GM20431 (cell line): Measurements from ENCODE around the gene SFT2D1.

Experiments used
- in situ Hi-C: fragments of 300-500 bp; cut with MseI, MboI; formaldehyde crosslinking; loops from one replicate; pipeline ENCODE4 v1.15.0; 2020; ENCODE audit warnings: low sequenced_read_pairs; ENCODE audit not compliant: unreplicated experiment

The SFT2D1 gene

DNA sequence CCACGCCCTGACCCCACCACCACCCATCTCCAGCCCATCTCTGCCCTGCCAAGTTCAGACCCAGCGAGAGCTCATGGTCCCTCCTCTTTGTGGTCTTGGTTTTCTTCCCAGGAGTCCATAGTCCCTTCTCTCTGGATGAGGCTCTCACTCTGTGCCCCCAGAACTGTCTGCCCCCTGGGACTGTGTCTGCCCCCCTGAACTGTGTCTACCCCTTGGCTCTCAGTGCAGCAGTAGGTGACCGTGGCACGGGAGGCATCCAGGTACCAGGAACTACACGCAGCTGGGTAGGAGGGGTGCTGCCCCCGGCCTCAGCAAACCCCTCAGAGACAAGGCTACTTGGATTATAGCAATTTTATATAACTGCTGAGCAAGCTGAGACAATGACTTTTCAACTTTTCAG lies 57.7 kb downstream of the SFT2D1 start:
- in situ Hi-C loops: loop anchor here (25.0 kb wide), 1 partner anchor 128 kb away; no protein-coding TSS in a partner anchor

DNA sequence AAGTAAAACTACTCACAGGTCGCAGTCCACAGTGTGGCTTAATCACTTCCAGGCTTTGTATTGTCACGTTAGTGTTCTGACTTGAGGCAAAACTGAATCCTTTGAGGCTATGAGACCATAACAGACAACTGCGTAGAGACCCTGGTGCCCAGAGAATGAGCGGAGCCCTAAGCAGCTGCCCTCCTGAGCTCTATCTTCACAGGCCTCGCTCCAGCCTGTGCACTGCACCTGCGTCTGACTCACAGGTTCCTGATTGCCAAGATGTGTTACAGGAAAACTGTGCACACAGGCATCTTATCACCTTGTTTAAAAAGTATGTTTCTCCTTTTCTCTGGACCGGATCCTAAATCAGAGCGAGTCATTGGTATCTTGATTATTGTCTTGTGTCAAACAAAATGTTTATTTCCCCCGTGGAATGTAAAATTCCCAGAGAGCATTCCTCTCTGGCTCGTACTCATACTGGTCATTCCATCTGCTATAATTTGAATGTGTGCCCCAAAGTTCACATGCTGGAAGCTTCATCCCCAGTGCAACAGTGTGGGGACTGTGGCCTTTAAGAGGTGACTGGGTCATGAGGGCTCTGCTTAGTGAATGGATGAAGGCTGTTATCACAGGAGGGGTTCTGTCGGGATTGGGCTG lies 59.8 kb downstream of the SFT2D1 start:
- in situ Hi-C loops: loop anchor here (25.0 kb wide), 1 partner anchor 130 kb away; no protein-coding TSS in a partner anchor

DNA sequence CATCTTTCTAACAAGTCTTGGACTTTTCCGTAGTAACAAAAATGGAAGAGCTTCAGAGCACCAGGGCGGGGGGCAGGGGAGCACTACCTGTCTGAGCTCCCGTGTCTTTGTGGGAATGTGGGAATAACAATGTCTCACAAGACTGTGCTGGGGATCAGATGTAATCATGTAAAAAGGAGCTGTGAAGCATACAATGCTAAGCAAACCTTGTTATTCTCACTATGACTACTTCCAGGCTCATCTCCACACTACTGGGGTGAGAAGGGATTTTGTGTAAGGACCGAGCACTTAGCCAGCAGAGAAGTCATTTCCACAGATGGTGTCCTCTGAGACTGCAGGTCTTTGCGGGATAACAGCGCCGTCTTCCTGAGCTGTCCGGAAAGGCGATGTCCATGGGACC lies 61.2 kb downstream of the SFT2D1 start:
- in situ Hi-C loops: loop anchor here (25.0 kb wide), 1 partner anchor 131 kb away; no protein-coding TSS in a partner anchor

DNA sequence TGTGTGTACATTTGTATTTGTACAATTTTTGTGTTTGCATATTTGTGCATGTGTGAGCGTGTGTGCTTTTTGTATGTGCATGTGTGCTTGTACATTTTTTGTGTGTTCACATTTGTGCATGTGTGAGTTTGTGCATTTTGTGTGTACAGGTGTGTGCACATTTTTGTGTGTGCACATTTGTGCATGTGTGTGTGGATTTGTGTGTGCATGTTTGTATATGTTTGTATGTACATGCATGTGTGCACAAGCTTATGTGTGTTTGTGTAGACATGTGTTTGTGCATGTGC lies 63.0 kb downstream of the SFT2D1 start:
- in situ Hi-C loops: loop anchor here (25.0 kb wide), 1 partner anchor 133 kb away; no protein-coding TSS in a partner anchor

DNA sequence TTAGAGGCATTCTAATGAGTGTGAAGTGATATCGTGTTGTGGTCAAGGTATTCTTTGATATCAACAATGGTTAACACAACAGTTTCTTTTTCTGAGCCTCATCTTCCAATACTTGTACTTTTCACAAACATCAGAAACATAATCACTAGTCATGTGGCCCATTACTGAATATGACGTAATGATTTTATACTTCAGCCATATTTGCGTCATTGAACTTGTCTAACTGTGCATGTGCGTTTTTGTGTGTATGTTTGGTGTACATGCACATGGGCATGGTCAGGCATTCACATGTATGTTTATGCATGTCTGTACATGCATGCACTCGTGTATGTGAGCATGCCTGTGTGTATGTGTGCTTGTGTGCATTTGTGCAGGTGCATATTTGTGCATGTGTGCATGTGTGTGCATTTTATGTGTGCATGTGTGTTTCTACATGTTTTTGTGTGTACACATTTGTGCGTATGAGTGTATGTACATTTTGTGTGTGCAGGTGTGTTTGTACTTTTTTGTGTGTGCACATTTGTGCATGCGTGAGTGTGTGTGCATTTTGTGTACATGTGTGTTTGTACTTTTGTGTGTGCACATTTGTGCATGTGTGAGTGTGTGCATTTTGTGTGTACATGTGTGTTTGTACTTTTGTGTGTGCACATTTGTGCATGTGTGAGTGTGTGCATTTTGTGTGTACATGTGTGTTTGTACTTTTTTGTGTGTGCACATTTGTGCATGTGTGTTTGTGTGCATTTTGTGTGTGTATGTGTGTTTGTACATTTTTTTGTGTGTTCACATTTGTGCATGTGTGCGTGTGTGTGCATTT lies 63.6 kb downstream of the SFT2D1 start:
- in situ Hi-C loops: loop anchor here (25.0 kb wide), 1 partner anchor 134 kb away; no protein-coding TSS in a partner anchor

DNA sequence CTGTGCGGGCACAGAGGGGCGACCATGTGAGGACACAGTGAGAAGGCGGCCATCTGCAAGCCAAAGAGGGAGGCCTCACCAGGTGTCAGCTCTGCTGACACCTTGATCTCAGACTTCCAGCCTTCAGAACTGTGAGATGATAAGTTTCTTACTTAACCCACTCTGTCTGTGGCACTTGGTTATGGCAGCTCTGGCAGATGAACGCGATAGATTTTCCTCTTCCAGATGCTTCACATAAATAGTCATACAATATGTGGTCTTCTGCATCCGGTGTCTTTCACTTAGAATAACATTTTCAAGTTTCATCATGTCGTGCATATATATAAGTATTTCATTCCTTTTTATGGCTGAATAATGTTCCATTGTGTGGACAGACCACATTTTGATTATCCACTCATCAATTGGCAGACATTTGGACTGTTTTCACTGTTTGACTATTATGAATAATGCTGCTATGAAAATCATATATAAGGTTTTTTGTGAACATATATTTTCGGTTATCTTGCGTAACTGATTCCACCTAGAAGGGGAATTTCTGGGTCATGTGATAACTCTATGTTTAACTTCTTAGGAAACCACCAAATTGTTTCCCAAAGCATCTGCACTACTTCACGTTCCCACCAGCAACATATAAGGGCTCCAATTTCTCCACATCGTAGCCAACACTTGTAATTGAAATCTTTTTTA lies 64.3 kb downstream of the SFT2D1 start:
- in situ Hi-C loops: loop anchor here (25.0 kb wide), 1 partner anchor 134 kb away; no protein-coding TSS in a partner anchor

DNA sequence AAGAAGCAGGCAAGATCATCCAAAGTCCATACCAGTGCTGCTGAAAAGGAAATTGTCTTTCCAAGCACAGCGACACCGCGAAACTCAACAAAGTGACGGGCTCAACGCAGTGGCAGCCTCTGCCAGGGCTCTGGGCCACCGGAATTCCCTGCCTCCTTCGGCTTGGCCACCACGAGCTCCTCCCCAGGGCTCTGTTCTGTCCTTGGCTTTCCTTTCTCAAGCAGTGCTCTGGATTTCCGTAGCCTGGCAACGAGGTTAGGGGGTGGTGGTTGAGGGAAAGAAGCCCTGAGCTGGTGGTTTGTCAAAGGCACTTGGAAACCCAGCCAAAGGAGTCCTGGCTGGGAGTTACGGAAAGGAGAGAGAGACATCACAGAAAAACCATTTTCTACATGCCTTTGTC lies 65.3 kb downstream of the SFT2D1 start:
- in situ Hi-C loops: loop anchor here (25.0 kb wide), 1 partner anchor 135 kb away; no protein-coding TSS in a partner anchor

DNA sequence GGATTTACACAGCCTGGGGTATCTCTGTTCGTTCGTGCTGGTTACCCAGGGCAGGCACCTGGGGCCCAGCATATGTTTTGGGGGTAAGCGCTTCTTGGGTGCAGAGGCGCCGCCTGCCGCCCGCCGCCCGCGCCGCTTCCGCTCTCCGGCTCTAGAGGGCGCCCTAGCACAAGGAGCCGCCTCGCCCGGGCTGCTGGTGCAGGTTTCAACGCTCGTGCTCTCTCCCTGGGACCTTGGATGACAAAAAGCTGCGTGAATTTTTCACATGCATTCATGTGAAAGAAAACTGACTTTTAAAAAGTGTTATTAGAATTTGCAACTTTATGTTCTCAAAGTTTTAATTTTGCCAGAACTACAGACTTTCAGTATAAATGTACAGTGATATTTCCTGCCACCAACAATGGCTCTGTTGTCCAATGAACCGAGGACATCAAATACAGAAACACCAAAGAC lies 66.6 kb downstream of the SFT2D1 start:
- in situ Hi-C loops: loop anchor here (25.0 kb wide), 1 partner anchor 137 kb away; no protein-coding TSS in a partner anchor

DNA sequence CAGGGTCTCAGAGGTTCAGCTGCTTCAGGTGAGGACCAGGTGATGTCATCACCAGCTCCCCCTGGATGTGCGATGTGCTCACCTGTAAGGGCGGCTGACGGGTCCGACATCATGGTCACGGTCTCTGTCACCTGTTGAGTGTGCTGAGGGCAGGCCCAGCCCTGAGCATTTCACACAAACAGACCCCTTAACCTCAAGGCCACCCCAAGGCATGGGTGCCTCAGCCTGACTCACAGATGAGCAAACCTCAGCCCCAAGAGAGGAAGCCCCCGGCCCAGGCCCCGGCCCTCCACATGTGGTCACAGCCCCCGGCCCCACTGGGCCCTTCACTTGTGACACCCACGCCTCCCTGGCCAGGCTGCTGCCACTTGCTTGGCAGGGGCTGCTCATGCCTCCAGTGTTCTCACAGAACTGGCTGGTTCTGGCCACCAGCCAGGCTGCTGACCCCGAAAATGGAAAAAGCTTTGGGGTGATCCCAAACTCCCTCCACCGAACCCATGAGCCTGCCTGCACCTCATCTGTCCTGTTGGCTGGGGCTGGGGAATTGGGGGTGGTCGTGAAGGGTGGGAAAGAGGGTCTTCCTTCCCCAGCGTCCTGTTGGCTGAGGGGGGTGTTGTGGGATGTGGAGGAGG lies 67.5 kb downstream of the SFT2D1 start:
- in situ Hi-C loops: loop anchor here (25.0 kb wide), 1 partner anchor 137 kb away; no protein-coding TSS in a partner anchor

DNA sequence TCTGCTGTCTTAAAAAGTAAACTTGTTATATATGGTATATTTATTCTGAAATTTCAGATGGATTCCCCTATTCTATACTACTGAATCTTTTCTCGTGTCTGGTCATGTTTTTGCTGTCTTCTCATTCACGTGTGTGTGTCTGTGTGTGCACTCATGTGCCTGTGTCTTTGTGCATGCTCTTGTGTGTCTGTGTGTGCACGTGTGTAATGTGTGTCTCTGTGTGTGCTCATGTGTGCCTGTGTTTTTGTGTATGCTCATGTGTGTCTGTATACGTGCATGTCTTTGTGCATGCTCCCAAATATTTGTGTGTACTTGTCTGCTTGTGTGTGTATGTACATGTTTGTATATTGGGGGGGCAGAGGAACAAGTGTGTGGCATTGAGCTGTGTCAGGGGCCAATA lies 68.2 kb downstream of the SFT2D1 start:
- in situ Hi-C loops: no loop called here

DNA sequence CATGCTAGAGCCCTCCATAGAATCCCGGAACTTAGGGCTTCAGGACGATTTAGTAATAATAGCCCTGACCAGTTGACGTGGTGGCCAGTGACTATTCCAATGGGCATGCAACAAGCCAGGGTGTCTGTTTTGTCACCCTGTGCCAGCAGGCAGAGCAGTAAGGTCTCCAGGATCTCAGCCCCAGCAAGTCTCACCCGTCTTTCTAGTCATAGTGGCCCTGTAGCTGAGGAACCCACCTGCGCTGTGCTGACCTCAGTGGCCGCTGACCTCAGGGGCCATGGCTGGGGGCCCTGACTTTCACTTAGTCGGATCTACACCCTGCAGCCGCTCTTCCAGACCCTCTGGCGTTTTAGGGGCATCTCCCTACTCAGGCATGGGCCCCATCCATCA lies 71.0 kb downstream of the SFT2D1 start:
- in situ Hi-C loops: no loop called here

DNA sequence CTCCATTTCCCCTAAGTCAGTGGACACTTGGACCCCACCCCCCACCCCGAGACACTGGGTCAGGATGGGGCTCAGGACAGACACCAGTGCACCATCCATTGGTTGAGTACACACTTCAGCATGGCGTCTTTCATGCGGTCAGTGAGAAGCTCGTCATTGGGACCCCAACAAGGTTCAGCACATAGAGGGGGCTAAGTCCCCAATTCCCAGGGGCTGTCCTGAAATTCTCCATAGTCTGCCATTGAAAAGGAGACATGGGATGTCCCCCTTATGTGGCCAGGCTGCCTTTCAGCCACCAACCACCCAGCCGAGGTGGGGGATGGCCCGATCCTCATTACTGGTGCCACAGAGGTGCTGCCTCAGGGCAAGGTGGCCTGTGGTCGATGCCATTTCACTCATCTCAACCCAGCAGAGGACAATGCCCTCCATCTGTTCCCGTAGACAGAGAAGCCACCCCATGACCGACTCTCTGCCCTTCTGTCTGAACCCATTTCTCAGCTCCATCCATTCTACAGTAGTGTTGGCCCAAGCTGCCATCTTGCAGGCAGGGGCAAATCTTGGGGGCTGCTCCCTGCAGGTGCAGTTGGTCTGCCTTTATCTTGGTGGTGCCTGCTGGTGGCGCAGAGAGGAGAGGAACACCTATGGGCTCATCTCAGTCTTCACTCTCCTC lies 71.5 kb downstream of the SFT2D1 start:
- in situ Hi-C loops: no loop called here
